Measurements from ENCODE around the gene CREB5. TPM values are rescaled to one million over a fixed set of nuclear protein-coding genes. Genes with fewer than 3 reads are reported as not detected.

CREB5 gene
- total and polyA plus RNA-seq, 2 experiments from 2014 or later: 2.4 to 4.4 TPM

DNA sequence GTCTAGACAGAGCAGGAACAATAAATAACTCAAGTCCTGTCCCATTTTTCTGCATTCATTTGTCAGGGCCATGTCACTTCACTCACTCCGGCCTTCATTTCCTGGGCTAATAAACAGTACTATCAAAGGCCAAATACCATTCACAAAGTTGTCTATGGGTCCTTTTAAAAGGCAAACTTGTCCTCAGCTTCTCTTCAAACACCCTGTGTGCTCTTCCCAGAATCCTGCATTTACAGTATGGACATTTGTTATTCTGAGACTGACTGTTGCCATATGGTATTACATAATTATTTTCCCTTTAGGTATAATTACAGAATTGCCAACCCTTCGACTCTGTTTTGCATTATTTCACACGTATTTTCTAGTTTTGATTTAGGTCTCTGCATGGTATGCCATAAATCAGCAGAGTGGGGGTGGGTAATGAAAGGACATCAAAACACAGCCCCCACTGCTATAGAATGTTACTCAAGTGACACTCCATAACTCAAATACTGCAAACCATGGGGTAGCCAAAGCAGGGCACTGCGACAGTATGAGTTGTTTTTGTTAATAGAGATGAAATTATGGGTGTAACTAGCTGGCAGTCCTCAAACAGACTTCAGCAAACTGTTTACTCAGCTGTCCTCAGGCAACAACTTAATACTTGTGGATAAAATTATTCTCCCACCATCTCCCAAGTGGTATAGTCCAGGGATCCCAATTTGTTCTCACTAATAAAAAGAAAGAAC is 362.1 kb downstream of the CREB5 start:
- no peak overlapping the region for H2AFZ ChIP-seq
- Mint-ChIP-seq H3K27ac (no peak overlapping the region), H3K9me3 (no peaks in the 10 kb centered on the region; the same call in 2 of the 3 replicates), H3K4me3 (no peak overlapping the region), H3K27me3 (ENCODE audit: insufficient read depth, low read depth, poor library complexity) (no peaks in the 10 kb centered on the region), H3K36me3 (ENCODE audit: low read depth) (no peaks in the 10 kb centered on the region), H3K4me1 (no peaks in the 10 kb centered on the region)
- no peak for TF ChIP-seq EZH2 (IDR thresholded peaks at IDR 0.05; ENCODE audit: low read depth, unreplicated experiment)
- no peak for TF ChIP-seq STAT1 (IDR thresholded peaks at IDR 0.05; ENCODE audit: unreplicated experiment)
- TF ChIP-seq, protein P1, sequence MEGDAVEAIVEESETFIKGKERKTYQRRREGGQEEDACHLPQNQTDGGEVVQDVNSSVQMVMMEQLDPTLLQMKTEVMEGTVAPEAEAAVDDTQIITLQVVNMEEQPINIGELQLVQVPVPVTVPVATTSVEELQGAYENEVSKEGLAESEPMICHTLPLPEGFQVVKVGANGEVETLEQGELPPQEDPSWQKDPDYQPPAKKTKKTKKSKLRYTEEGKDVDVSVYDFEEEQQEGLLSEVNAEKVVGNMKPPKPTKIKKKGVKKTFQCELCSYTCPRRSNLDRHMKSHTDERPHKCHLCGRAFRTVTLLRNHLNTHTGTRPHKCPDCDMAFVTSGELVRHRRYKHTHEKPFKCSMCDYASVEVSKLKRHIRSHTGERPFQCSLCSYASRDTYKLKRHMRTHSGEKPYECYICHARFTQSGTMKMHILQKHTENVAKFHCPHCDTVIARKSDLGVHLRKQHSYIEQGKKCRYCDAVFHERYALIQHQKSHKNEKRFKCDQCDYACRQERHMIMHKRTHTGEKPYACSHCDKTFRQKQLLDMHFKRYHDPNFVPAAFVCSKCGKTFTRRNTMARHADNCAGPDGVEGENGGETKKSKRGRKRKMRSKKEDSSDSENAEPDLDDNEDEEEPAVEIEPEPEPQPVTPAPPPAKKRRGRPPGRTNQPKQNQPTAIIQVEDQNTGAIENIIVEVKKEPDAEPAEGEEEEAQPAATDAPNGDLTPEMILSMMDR (conservative IDR thresholded peaks at IDR 0.05; ENCODE audit: low read depth in 2 of 2): no peak
- no peak for TF ChIP-seq EZH2phosphoT487 (IDR thresholded peaks at IDR 0.05; ENCODE audit: unreplicated experiment)
- TF ChIP-seq REST (IDR thresholded peaks at IDR 0.05; ENCODE audit: unreplicated experiment): no peak
- TF ChIP-seq ZNF114 (CRISPR knock-in tag; IDR thresholded peaks at IDR 0.05): no peak
- no peak for TF ChIP-seq JUNB (IDR thresholded peaks at IDR 0.05; ENCODE audit: unreplicated experiment)
- no peak for TF ChIP-seq ZNF331 (CRISPR knock-in tag; IDR thresholded peaks at IDR 0.05; ENCODE audit: low read depth)
- TF ChIP-seq NANOG (IDR thresholded peaks at IDR 0.05; ENCODE audit: borderline replicate concordance): no peak
- ATAC-seq: no peak
- H3F3A ChIP-seq (replicated peaks; ENCODE audit: low read depth): no peaks in the 10 kb centered on the region
- H3K27ac ChIP-seq (ENCODE audit: low read depth): no peak overlapping the region
- no peaks in the 10 kb centered on the region for H3K4me1 ChIP-seq (ENCODE audit: insufficient read depth)
- no peak overlapping the region for H3K4me2 ChIP-seq
- H3K36me3 ChIP-seq (ENCODE audit: insufficient read depth): no peaks in the 10 kb centered on the region
- DNase-seq (ENCODE audit: low spot score): no peak
- H4K20me1 ChIP-seq (replicated peaks; ENCODE audit: insufficient read depth): no peaks in the 10 kb centered on the region
- H3K27me3 ChIP-seq (ENCODE audit: insufficient read depth): no peaks in the 10 kb centered on the region
- H3K9me2 ChIP-seq (ENCODE audit: insufficient read depth): no peaks in the 10 kb centered on the region
- H3K79me2 ChIP-seq (replicated peaks; ENCODE audit: insufficient read depth): no peaks in the 10 kb centered on the region
- H3K4me3 ChIP-seq: no peak overlapping the region
